Anterior cingulate cortex (tissue), 58 donors: ENCODE measurements around the gene DHRSX.
"Not testable (repeated sequence)": the region's sequence is repeated elsewhere in the genome, so short reads cannot be mapped to it uniquely, and the experiment has no call there.

ENCODE experiments used
- DNase-seq, 58 donors: peaks; one replicate each; lab custom pipeline; 2025; lab: John Stamatoyannopoulos, UW

Gene DHRSX

DNA sequence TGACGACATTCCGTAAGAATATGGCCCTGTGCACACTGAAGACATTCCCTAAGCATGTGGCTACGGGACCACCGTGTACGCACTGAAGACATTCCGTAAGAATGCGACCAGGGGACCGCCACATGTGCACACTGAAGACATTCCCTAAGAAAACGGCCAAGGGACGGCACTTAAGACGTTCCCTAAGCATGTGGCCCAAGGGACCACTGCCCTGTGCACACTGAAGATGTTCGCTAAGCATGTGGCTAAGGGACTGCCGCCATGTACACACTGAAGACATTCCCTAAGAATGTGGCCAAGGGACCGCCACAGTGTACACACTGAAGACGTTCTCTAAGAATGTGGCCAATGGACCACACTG is 21.4 kb downstream of the DHRSX start:
- DNase-seq, result no peak

DNA sequence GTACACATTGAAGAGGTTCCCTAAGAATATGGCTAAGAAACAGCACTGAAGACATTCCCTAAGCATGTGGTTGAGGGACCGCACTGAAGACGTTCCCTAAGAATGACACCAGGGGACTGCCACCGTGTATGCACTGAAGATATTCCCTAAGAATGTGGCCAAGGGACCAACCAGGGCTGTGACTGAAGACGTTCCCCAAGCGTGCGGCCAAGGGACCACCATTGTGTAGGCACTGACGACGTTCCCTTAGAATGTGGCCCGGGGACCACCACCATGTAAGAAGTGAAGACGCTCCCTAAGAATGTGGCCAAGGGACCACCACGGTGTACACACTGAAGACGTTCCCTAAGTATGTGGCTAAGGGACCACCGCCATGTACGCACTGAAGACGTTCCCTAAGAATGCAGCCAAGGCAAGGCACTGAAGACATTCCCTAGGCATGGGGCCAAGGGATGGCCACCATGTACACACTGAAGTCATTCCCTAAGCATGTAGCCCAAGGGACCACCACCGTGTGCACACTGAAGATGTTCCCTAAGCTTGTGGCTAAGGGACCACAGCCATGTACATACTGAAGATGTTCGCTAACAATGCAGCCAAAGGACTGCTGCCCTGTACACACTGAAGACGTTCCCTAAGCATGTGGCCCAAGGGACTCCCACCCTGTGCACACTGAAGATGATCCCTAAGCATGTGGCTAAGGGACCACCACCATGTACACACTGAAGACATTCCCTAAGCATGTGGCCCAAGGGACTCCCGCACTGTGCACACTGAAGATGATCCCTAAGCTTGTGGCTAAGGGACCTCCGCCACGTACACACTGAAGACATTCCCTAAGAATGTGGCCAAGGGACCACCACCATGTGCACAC is 22.0 kb downstream of the DHRSX start:
- DNase-seq, result no peak

DNA sequence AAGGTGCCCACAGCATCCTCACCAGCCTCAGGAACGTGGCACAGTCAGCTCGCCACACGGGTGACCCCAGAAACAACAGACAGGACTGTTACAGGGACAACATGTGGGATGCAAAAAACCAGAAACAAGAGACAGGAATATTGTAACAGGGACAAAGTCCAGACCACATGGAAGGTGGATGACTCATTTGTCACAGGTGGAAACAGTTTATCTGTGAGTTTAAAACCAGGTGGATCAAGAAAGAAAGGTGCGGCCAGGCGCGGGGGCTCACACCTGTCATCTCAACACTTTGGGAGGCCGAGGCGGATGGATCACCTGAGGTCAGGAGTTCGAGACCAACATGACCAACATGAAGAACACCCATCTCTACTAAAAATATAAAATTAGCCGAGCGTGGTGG is 23.5 kb downstream of the DHRSX start:
- DNase-seq, result not testable (repeated sequence)

DNA sequence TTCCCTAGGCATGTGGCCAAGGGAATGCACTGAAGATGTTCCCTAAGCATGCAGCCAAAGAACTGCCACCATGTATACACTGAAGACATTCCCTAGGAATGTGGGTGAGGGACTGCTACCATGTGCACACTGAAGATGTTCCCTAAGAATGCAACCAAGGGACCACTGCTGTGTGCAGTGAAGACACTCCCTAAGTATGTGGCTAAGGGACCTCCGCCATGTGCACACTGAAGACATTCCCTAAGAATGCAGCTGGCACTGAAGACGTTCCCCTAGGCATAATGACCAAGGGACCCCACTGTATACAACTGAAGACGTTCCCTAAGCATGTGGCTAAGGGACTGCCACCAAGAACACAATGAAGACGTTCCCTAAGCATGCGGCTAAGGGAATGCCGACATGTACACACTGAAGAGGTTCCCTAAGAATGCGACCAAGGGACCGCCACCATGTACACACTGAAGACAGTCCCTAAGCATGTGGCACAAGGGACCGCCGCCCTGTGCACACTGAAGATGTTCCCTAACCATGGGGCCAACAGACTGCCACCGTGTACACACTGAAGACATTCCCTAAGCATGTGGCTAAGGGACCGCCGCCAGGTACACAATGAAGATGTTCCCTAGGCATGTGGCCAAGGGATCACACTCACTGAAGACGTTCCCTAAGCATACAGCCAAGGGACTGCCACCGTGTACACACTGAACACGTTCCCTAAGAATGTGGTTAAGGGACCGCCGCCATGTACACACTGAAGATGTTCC is 25.6 kb downstream of the DHRSX start:
- DNase-seq, result no peak

DNA sequence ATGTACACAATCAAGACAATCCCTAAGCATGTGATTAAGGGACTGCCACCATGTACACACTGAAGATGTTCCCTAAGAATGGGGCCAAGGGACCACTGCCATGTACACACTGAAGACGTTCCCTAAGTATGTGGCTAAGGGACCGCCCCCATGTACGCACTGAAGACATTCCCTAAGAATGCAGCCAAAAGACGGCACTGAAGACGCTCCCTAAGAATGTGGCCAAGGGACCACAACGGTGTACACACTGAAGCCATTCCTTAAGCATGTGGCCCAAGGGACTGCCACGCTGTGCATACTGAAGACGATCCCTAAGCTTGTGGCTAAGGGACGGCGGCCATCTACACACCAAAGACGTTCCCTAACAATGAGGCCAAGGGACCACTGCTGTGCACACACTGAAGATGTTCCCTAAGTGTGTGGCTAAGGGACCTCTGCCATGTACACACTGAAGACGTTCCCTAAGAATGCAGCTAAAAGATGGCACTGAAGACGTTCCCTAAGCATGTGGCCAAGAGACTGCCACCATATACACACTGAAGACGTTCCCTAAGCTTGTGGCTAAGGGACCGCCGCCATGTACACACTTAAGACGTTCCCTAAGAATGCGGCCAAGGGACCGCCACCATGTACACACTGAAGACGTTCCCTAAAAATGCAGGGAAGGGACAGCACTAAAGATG is 26.4 kb downstream of the DHRSX start:
- DNase-seq, result no peak

DNA sequence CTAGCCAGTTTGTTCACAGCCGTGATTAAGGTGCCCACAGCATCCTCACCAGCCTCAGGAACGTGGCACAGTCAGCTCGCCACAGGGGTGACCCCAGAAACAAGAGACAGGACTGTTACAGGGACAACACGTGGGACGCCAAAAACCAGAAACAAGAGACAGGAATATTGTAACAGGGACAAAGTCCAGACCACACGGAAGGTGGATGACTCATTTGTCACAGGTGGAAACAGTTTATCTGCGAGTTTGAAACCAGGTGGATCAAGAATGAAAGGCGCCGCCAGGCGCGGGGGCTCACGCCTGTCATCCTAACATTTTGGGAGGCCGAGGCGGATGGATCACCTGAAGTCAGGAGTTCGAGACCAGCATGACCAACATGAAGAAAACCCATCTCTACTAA is 27.7 kb downstream of the DHRSX start:
- DNase-seq, result not testable (repeated sequence)

DNA sequence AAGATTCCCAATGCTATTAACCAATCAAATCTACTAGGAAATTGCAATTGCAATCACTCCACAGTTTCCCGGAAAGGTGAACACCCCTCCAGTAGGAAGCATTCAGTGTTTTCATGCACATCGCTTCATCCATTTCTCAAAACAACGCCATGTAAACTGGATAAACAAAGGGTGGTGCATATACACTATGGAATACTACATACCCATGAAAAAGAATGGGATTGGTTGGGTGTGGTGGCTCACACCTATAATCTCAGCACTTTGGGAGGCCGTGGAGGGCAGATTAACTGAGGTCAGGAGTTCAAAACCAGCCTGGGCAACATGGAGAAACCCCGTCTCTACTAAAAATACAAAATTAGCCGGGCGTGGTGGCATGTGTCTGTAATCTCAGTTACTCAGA is 29.1 kb downstream of the DHRSX start:
- DNase-seq, result no peak

DNA sequence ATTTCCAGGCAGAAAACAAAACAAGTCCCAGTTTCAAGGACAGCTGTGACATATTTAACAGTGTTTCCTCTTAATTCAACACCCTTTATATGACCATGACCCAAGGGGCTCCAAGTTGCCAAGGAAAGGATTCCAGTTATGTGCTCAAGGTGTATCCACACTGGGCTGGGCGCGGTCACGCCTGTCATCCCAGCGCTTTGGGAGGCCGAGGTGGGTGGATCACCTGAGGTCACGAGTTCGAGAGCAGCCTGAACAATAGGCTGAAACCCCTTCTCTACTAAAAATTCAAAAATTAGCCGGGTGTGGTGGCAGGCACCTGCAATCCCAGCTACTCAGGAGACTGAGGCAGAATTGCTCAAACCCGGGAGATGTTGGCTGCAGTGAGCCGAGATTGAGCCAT is 29.6 kb downstream of the DHRSX start:
- DNase-seq, result not testable (repeated sequence)

DNA sequence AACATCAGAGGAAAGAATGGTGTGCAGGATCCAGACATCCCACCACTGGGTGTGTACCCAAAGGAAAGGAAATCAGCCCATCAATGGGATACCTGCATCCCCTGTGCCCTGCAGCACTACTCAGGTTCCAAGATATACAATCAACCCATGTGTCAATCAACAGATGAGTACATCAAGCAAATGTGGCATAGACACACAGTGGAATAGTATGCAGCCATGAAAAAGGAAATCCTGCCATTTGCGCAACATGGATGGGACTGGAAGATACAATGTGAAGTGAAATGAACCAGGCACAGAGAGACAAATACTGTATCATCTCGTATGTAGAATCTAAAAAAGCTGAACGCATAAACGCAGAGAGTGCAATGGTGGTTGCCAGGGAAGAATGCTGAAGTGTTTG is 30.9 kb downstream of the DHRSX start:
- not testable (repeated sequence) for DNase-seq

DNA sequence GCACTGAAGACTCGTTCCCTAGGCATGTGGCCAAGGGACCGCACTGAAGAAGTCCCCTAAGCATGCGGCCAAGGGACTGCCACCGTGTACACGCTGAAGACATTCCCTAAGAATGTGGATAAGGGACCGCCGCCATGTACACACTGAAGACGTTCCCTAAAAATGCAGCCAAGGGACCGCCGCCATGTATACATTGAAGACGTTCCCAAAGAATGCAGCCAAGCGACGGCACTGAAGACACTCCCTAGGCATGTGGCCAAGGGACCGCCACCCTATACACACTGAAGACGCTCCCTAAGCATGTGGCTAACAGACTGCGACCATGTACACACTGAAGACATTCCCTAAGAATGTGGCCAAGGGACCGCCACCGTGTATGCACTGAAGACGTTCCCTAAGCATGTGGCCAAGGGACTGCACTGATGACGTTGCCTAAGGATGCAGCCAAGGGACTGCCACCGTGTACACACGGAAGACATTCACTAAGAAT is 31.5 kb downstream of the DHRSX start:
- DNase-seq, result no peak

DNA sequence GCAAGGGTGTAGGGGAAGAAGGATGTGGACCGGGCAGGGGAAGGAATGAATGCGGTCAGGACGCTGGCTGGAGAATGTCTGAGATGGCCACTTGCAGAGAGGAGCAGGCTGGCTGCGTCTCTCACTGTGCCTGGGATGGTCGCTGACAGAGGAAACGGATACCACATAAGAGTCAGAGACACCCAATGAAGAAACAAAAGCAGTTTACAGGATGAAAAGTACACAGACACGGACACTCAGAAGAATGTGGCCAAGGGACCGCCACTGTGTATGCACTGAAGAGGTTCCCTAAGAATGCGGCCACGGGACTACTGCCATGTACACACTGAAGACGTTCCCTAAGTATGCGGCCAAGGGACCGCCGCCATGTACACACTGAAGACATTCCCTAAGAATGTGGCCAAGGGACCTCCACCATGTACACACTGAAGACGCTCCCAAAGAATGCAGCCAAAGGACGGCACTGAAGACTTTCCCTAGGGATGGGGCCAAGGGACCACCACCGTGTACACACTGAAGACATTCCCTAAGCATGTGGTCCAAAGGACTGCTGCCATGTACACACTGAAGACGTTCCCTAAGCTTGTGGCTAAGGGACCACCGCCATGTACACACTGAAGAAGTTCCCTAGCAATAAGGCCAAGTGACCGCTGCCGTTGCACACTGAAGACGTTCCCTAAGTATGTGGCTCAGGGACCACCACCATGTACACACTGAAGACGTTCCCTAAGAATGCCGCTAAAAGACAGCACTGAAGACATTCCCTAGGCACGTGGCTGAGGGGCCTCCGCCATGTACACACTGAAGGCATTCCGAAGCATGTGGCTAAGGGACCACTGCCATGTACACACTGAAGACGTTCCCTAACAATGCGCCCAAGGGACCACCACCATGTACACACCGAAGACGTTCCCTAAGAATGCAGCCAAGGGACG is 32.2 kb downstream of the DHRSX start:
- DNase-seq, result no peak

DNA sequence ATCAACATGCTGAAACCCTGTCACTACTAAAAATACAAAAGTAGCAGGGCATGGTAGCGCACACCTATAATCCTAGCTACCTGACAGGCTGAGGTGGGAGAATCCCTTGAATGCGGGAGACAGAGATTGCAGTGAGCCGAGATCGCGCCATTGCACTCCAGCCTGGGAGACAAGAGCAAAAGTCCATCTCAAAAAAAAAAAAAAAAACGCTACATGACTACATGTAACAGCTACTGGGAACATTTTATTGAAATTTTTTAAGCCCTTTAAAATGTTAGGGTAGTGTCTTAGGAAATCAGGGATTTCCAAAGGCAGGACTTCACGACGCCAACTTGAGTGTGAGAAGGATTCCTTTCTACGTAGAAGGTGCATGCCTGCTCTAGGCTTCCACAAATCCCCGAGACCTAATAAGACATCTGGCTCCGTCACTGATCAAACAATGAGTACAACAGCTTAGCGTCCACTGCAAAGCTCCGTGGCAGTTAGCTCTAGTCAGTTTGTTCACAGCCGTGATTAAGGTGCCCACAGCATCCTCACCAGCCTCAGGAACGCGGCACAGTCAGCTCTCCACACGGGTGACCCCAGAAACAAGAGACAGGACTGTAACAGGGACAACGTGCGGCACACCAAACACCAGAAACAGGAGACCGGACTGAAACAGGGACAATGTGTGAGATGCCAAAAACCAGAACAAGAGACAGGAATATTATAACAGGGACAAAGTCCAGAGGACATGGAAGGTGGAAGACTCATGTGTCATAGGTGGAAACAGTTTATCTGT is 33.7 kb downstream of the DHRSX start:
- DNase-seq, result no peak

DNA sequence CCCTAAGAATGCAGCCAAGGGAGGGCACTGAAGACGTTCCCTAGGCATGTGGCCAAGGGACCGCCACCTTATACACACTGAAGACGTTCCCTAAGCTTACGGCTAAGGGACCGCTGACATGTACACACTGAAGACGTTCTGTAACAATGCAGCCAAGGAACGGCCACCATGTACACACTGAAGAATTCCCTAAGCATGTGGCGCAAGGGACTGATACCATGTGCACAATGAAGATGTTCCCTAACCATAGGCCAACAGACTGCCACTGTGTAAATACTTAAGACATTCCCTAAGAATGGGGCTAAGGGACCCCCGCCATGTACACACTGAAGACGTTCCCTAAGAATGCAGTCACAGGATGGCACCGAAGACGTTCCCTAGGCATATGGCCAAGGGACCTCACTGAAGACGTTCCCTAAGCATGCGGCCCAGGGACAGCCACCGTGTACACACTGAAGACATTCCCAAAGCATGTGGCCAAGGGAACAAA is 36.1 kb downstream of the DHRSX start:
- DNase-seq, result no peak

DNA sequence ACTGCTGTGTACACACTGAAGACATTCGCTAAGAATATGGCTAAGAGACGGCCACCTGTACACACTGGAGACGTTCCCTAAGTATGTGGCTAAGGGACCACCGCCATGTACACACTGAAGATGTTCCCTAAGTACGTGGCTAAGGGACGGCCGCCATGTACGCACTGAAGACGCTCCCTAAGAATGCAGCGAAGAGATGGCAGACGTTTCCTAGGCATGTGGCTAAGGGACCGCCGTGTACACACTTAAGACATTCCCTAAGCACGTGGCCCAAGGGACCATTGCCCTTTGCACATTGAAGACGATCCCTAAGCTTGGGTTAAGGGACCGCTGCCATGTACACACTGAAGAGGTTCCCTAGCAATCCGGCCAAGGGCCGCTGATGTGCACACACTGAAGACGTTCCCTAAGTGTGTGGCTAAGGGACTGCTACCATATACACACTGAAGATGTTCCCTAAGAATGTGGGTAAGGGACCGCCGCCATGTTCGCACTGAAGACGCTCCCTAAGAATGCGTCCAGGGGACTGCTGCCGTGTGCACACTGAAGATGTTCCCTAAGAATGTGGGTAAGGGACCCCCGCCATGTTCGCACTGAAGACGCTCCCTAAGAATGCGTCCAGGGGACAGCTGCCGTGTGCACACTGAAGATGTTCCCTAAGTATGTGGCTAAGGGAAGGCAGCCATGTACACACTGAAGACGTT is 36.7 kb downstream of the DHRSX start:
- no peak for DNase-seq

DNA sequence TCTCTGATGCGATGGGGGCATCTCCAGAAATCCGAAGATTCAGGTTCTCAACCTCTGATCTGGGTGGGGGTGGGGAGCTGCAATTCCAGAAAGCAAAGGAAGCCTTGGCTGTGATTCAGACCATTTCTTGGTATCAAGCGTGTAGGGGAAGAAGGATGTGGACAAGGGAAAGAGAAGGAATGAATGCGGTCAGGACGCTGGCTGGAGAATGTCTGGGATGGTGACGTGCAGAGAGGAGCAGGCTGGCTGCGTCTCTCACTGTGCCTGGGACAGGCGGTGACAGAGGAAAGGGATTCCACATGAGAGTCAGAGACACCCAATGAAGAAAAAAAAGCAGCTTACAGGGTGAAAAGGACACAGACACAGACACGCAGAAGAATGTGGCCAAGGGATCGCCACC is 37.3 kb downstream of the DHRSX start:
- not testable (repeated sequence) for DNase-seq

DNA sequence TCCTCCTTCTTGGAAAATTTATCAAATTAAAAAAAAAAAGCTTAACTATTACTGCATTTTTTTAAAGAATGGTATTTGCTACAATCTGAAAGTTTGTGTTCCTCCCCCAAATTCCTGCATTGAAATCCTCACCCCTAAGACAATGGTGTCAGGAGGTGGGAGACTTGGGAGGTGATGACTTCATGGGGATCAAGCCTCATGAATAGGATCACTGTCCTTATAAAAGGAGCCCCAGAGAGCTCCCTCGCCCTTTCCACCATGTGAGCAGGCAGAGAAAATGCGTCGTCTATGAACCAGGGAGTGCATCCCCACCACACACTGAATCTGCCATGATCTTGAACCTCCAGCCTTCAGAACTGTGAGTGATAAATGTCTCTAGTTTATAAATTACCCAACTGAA is 38.0 kb downstream of the DHRSX start:
- no peak for DNase-seq

DNA sequence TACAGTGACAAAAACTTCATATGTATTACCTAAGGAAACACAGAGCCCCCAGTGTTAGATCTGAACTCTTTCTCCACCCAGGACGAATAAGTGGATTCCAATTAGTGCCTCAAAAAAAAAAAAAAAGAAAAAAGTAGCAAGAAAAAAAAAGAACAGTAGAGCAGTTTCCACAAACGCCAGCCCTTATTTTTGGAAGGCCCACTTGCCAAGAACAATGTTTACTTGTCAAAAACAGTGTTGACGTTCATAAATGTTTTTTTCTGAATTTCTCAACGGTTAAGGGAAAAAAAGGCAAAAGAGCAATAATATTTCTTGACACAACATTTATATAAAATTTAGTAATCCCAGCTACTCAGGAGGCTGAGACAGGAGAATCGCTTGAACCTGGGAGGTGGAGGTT is 38.7 kb downstream of the DHRSX start:
- no peak for DNase-seq

DNA sequence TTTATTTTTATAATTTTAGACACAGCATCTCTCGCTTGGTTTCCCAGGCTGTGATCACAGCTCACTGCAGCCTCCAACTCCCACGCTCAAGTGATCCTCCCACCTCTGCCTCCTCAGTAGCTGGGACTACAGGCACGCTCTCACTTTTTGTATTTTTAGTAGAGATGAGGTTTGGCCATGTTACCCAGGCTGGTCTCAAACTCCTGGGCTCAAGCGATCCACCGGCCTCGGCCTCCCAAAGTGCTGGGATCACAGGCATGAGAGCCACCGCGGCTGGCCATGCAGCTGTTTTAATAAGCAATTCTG is 39.1 kb downstream of the DHRSX start:
- DNase-seq, result no peak
